ENCODE data around the gene IREB2. TPM values are rescaled to one million over a fixed set of nuclear protein-coding genes. Genes with fewer than 3 reads are reported as not detected.

IREB2 gene
- polyA plus RNA-seq, 1 of the 3 experiments (the other 2 are of a cell fraction) = 9.5 TPM

- no peak overlapping the region for H3K4me2 ChIP-seq
- TF ChIP-seq MAX (IDR thresholded peaks at IDR 0.05; ENCODE audit: low read depth) = no peak
- TF ChIP-seq ZBTB33 (IDR thresholded peaks at IDR 0.05; ENCODE audit: borderline replicate concordance, low read depth) = no peak
- TF ChIP-seq EZH2phosphoT487 (IDR thresholded peaks at IDR 0.05; ENCODE audit: borderline replicate concordance, low read depth) = no peak
- TF ChIP-seq EP300 (IDR thresholded peaks at IDR 0.05; ENCODE audit: borderline replicate concordance in 1 of 2, low read depth in 1 of 2, low read length in 1 of 2) = no peak
- TF ChIP-seq CTCF (IDR thresholded peaks at IDR 0.05) = no peak
- no peak for TF ChIP-seq ELF1 (IDR thresholded peaks at IDR 0.05)
- TF ChIP-seq NFIC (IDR thresholded peaks at IDR 0.05; ENCODE audit: borderline replicate concordance) = no peak
- no peak for TF ChIP-seq MXI1 (IDR thresholded peaks at IDR 0.05; ENCODE audit: low read depth, low read length)
- no peak for TF ChIP-seq FOXM1 (IDR thresholded peaks at IDR 0.05; ENCODE audit: low read depth)
- TF ChIP-seq RFX5 (IDR thresholded peaks at IDR 0.05; ENCODE audit: low read length) = no peak
- TF ChIP-seq FOXJ3 (CRISPR knock-in tag; IDR thresholded peaks at IDR 0.05) = no peak
- no peak overlapping the region for H2AFZ ChIP-seq (ENCODE audit: low read depth)
- H3K27ac ChIP-seq (ENCODE audit: low read depth in 2 of 2, low read length in 1 of 2) = no peak overlapping the region
- CTCF ChIA-PET = interaction anchor here (1.3 kb wide), 1 partner anchor 30 kb away, joined by 6 read pairs; no protein-coding TSS in a partner anchor
- H3K9me2 ChIP-seq = no peaks in the 10 kb centered on the region
- H3K27me3 ChIP-seq (ENCODE audit: insufficient read depth) = no peaks in the 10 kb centered on the region
- peaks cover 98% of the 10 kb centered on the region for H4K20me1 ChIP-seq (ENCODE audit: insufficient read depth)
- POLR2A ChIA-PET = interaction anchor here (0.6 kb wide), 1 partner anchor 23 kb away, joined by 4 read pairs; no protein-coding TSS in a partner anchor
- peaks cover 17 to 21% of the 10 kb centered on the region in 2 experiments; a peak in 3 of 4 replicates for H3K4me1 ChIP-seq (ENCODE audit: control insufficient read depth in 1 of 2, insufficient read depth in 2 of 2, low read depth in 1 of 2, low read length in 1 of 2)
- no peak overlapping the region for H3K9ac ChIP-seq
- 96% methylated on average over 3 of the region's 3 CpGs for WGBS (ENCODE audit: low lambda C conversion rate)
- peaks cover 99% of the 10 kb centered on the region for H3K79me2 ChIP-seq (ENCODE audit: insufficient read depth)
- no peak for DNase-seq
- H3K4me3 ChIP-seq (ENCODE audit: low read depth in 2 of 2, low read length in 1 of 2) = no peak overlapping the region
- H3K9me3 ChIP-seq = no peaks in the 10 kb centered on the region
- H3F3A ChIP-seq (replicated peaks; ENCODE audit: insufficient read depth) = peaks cover 21% of the 10 kb centered on the region
- H3K36me3 ChIP-seq (replicated peaks in 1 of 2; ENCODE audit: control insufficient read depth in 1 of 2, insufficient read depth in 2 of 2, low read length in 1 of 2) = peaks cover 13 to 18% of the 10 kb centered on the region in 2 experiments
These were observed 14.5 kb downstream of the IREB2 start for GRCh38 chr15:78452485-78452884.

GRCh38 chr15:78453447-78453846 lies 15.4 kb downstream of the IREB2 start:
- no peak overlapping the region for H3K4me2 ChIP-seq
- CTCF ChIA-PET = interaction anchor here (1.3 kb wide), 1 partner anchor 31 kb away, joined by 6 read pairs; no protein-coding TSS in a partner anchor
- DNase-seq = no peak
- no peak overlapping the region for H2AFZ ChIP-seq (ENCODE audit: low read depth)
- no peaks in the 10 kb centered on the region for H3K27me3 ChIP-seq (ENCODE audit: insufficient read depth)
- no peak overlapping the region for H3K4me3 ChIP-seq (ENCODE audit: low read depth in 2 of 2, low read length in 1 of 2)
- TF ChIP-seq RXRA (IDR thresholded peaks at IDR 0.05; ENCODE audit: borderline replicate concordance, low read depth) = no peak
- TF ChIP-seq SMC3 (IDR thresholded peaks at IDR 0.05; ENCODE audit: low read depth, low read length) = no peak
- no peak for TF ChIP-seq CHD2 (IDR thresholded peaks at IDR 0.05; ENCODE audit: low read length, partially characterized antibody)
- TF ChIP-seq PBX3 (IDR thresholded peaks at IDR 0.05) = no peak
- no peak for TF ChIP-seq NFIC (IDR thresholded peaks at IDR 0.05; ENCODE audit: borderline replicate concordance)
- TF ChIP-seq FOXM1 (IDR thresholded peaks at IDR 0.05; ENCODE audit: low read depth) = no peak
- TF ChIP-seq EP300 (IDR thresholded peaks at IDR 0.05; ENCODE audit: borderline replicate concordance in 1 of 2, low read depth in 1 of 2, low read length in 1 of 2) = no peak
- TF ChIP-seq ELF1 (IDR thresholded peaks at IDR 0.05) = no peak
- H3K9me3 ChIP-seq = no peaks in the 10 kb centered on the region
- H3K27ac ChIP-seq (ENCODE audit: low read depth in 2 of 2, low read length in 1 of 2) = no peak overlapping the region
- peaks cover 11 to 18% of the 10 kb centered on the region in 2 experiments for H3K36me3 ChIP-seq (replicated peaks in 1 of 2; ENCODE audit: control insufficient read depth in 1 of 2, insufficient read depth in 2 of 2, low read length in 1 of 2)
- H3F3A ChIP-seq (replicated peaks; ENCODE audit: insufficient read depth) = peaks cover 22% of the 10 kb centered on the region
- peaks cover 99% of the 10 kb centered on the region for H3K79me2 ChIP-seq (ENCODE audit: insufficient read depth)
- 78% methylated on average over 2 of the region's 2 CpGs for WGBS (ENCODE audit: low lambda C conversion rate)
- no peaks in the 10 kb centered on the region for H3K9me2 ChIP-seq
- H3K4me1 ChIP-seq (ENCODE audit: control insufficient read depth in 1 of 2, insufficient read depth in 2 of 2, low read depth in 1 of 2, low read length in 1 of 2) = peaks cover 17 to 19% of the 10 kb centered on the region in 2 experiments; a peak in 3 of 4 replicates
- no peak overlapping the region for H3K9ac ChIP-seq
- H4K20me1 ChIP-seq (ENCODE audit: insufficient read depth) = peaks cover 100% of the 10 kb centered on the region
- POLR2A ChIA-PET = no interaction called here

All from SK-N-SH (cell line).